ENCODE results near the gene TTC36. TPM values are rescaled to one million over a fixed set of nuclear protein-coding genes. Genes with fewer than 3 reads are reported as not detected.
"Not testable (repeated sequence)": the region's sequence is repeated elsewhere in the genome, so short reads cannot be mapped to it uniquely, and the experiment has no call there.

The TTC36 gene
- total RNA-seq (1 to 10 TPM in 1 of 2 donors, under 1 TPM in 1; 0.99 to 1.6 TPM), polyA plus RNA-seq (ENCODE audit: insufficient read length in 2 of 2) (1 to 10 TPM; 3.3 to 3.5 TPM)
- long read RNA-seq, donor 1 = 0 reads
- long read RNA-seq, donor 2 = 0 reads
- long read RNA-seq, donor 3 = 0 reads
- long read RNA-seq, donor 4 = 0 reads

- DNase-seq (ENCODE audit: low read depth in 4 of 6, low spot score in 6 of 6) = no peak
- Histone ChIP-seq H3K4me1 (ENCODE audit: control insufficient read depth, insufficient read depth, low read length) (peaks cover 22% of the 10 kb centered on the region), H3K9me3 (ENCODE audit: control insufficient read depth, insufficient read depth, low read length) (no peaks in the 10 kb centered on the region), H3K27me3 (ENCODE audit: control insufficient read depth, insufficient read depth, low read length) (no peaks in the 10 kb centered on the region), H3K4me3 (ENCODE audit: low read depth, low read length) (no peak within 1 kb of the TSS), H3K36me3 (ENCODE audit: control insufficient read depth, insufficient read depth, low read length) (peaks cover 34% of the 10 kb centered on the region), H3K27ac (ENCODE audit: low read depth, low read length) (no peak within 1 kb of the TSS)
- no CpG with 5 or more reads among the region's 3 CpGs for WGBS (ENCODE audit: insufficient coverage)
Measured at GRCh38 chr11:118527109-118527508, at the start of gene TTC36. Gene TTC36 (plus strand): TSS chr11:118527474. CDS start chr11:118527495, 21 bp downstream.

DNA sequence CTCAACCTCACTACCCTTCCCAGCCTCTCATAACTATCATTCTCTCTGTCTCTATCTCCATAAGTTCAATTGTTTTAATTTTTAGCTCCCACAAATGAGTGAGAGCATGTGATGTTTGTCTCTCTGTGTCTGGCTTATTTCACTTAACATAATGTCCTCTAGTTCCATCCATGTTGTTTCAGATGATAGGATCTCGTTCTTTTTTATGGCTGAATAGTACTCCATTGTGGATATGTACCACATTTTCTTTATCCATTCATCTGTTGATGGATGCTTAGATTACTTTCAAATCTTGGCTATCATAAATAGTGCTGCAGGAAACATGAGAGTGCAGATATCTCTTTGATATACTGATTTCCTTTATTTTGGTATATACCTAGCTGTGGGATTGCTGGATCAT is 46.0 kb upstream of the TTC36 start:
- H3K27me3 ChIP-seq (ENCODE audit: control insufficient read depth, insufficient read depth, low read length); H3K9me3 ChIP-seq (ENCODE audit: control insufficient read depth, insufficient read depth, low read length); H3K27ac ChIP-seq (ENCODE audit: low read depth, low read length); H3K4me1 ChIP-seq (ENCODE audit: control insufficient read depth, insufficient read depth, low read length); DNase-seq (ENCODE audit: low read depth in 4 of 6, low spot score in 6 of 6); H3K4me3 ChIP-seq (ENCODE audit: low read depth, low read length): not testable (repeated sequence)
- WGBS (ENCODE audit: insufficient coverage) = no CpG with 5 or more reads among the region's 1 CpG
- peaks cover 55% of the 10 kb centered on the region for H3K36me3 ChIP-seq (ENCODE audit: control insufficient read depth, insufficient read depth, low read length)

GRCh38 chr11:118484405-118484804 is 42.9 kb upstream of the TTC36 start:
- Histone ChIP-seq H3K9me3 (ENCODE audit: control insufficient read depth, insufficient read depth, low read length) (no peaks in the 10 kb centered on the region), H3K27ac (ENCODE audit: low read depth, low read length) (no peak overlapping the region), H3K36me3 (ENCODE audit: control insufficient read depth, insufficient read depth, low read length) (peaks cover 49% of the 10 kb centered on the region), H3K4me3 (ENCODE audit: low read depth, low read length) (no peak overlapping the region), H3K4me1 (ENCODE audit: control insufficient read depth, insufficient read depth, low read length) (no peaks in the 10 kb centered on the region), H3K27me3 (ENCODE audit: control insufficient read depth, insufficient read depth, low read length) (no peaks in the 10 kb centered on the region)
- DNase-seq (ENCODE audit: low read depth in 4 of 6, low spot score in 6 of 6) = no peak
- WGBS (ENCODE audit: insufficient coverage) = no CpG with 5 or more reads among the region's 3 CpGs

DNA sequence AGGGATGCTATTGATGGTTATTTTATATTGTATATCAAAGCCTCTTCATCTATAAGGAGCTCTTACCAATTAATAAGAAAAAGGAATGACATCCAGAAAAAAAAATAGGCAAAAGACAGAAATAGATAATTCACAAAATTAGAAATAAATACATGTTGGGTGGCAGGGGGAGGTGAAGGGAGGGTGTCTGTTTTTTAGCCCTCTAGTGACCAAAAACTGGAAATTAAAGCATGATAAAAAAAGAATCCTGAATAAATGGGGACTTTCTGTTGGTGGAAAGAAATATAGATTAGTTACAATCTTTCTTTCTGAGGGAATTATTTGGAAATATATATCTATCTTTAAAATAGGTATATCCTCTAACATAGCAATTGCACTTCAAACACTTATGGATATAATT is 42.0 kb upstream of the TTC36 start:
- Histone ChIP-seq H3K4me3 (ENCODE audit: low read depth, low read length) (no peak overlapping the region), H3K9me3 (ENCODE audit: control insufficient read depth, insufficient read depth, low read length) (no peaks in the 10 kb centered on the region), H3K36me3 (ENCODE audit: control insufficient read depth, insufficient read depth, low read length) (peaks cover 52% of the 10 kb centered on the region), H3K27ac (ENCODE audit: low read depth, low read length) (no peak overlapping the region), H3K4me1 (ENCODE audit: control insufficient read depth, insufficient read depth, low read length) (no peaks in the 10 kb centered on the region), H3K27me3 (ENCODE audit: control insufficient read depth, insufficient read depth, low read length) (no peaks in the 10 kb centered on the region)
- DNase-seq (ENCODE audit: low read depth in 4 of 6, low spot score in 6 of 6) = no peak

DNA sequence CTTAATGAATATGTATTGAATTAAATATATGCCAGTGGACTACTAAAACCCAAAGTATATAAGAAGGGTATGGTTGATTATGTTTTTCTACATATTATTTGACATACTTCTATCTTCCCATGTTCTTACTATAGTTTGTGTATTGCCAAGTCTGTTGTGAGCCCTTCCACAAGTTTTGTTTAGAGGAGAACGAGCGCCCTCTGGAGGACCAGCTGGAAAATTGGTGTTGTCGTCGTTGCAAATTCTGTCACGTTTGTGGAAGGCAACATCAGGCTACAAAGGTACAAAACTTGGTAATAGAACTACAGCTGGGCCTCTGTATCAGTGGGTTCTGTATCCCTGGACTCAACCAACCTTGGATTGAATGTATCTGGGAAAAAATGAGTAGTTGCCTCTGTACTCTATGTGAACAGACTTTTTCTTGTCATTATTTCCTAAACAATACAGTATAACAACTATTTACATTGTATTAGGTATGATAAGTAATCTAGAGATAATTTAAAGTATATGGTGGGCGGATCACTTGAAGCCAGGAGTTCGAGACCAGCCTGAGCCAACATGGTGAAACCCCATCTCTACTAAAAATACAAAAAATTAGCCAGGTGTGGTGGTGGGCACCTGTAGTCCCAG is 38.7 kb upstream of the TTC36 start:
- Histone ChIP-seq H3K27ac (ENCODE audit: low read depth, low read length) (no peak overlapping the region), H3K9me3 (ENCODE audit: control insufficient read depth, insufficient read depth, low read length) (no peaks in the 10 kb centered on the region), H3K4me3 (ENCODE audit: low read depth, low read length) (no peak overlapping the region), H3K4me1 (ENCODE audit: control insufficient read depth, insufficient read depth, low read length) (no peaks in the 10 kb centered on the region), H3K36me3 (ENCODE audit: control insufficient read depth, insufficient read depth, low read length) (peaks cover 41% of the 10 kb centered on the region), H3K27me3 (ENCODE audit: control insufficient read depth, insufficient read depth, low read length) (no peaks in the 10 kb centered on the region)
- WGBS (ENCODE audit: insufficient coverage) = 7% methylated on average over 5 of the region's 7 CpGs
- peak; percentile 19 to 94 (median 65) for DNase-seq (ENCODE audit: low read depth in 4 of 6, low spot score in 6 of 6)

DNA sequence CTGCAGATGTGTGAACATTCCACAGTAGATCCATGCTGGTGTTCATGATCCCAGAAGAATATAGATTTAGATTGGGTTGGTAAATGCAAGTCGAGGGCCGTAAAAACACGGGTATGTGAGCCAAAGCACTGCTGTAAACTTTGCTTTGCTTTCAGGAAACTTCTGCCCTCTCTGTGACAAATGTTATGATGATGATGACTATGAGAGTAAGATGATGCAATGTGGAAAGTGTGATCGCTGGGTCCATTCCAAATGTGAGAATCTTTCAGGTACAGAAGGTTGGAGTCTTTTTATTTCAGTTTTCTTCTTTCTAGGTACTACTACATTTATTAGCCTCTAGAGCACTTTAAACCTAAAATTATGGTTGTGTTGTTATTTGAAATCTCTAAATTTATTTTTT is 36.2 kb upstream of the TTC36 start:
- H3K4me3 ChIP-seq (ENCODE audit: low read depth, low read length) = no peak overlapping the region
- H3K4me1 ChIP-seq (ENCODE audit: control insufficient read depth, insufficient read depth, low read length) = no peaks in the 10 kb centered on the region
- DNase-seq (ENCODE audit: low read depth in 4 of 6, low spot score in 6 of 6) = no peak
- no peaks in the 10 kb centered on the region for H3K27me3 ChIP-seq (ENCODE audit: control insufficient read depth, insufficient read depth, low read length)
- no peaks in the 10 kb centered on the region for H3K9me3 ChIP-seq (ENCODE audit: control insufficient read depth, insufficient read depth, low read length)
- H3K27ac ChIP-seq (ENCODE audit: low read depth, low read length) = no peak overlapping the region
- peaks cover 38% of the 10 kb centered on the region for H3K36me3 ChIP-seq (ENCODE audit: control insufficient read depth, insufficient read depth, low read length)
- 79% methylated on average over 3 of the region's 4 CpGs for WGBS (ENCODE audit: insufficient coverage)

DNA sequence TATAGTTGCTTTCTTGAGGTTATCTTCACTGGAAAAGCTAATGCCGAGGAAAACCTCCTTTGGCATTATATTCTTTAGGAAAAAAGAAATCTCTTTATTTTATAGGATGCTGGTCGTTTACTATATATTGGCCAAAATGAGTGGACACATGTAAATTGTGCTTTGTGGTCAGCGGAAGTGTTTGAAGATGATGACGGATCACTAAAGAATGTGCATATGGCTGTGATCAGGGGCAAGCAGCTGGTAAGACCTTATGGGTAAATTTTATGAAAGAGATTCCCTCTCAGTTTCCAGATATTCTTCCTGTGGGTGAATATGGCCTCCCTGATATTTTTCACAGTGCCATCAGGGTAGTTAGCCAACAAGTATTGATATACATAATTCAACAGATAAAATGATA is 29.4 kb upstream of the TTC36 start:
- 93% methylated on average over 3 of the region's 4 CpGs for WGBS (ENCODE audit: insufficient coverage)
- peaks cover 63% of the 10 kb centered on the region for H3K36me3 ChIP-seq (ENCODE audit: control insufficient read depth, insufficient read depth, low read length)

DNA sequence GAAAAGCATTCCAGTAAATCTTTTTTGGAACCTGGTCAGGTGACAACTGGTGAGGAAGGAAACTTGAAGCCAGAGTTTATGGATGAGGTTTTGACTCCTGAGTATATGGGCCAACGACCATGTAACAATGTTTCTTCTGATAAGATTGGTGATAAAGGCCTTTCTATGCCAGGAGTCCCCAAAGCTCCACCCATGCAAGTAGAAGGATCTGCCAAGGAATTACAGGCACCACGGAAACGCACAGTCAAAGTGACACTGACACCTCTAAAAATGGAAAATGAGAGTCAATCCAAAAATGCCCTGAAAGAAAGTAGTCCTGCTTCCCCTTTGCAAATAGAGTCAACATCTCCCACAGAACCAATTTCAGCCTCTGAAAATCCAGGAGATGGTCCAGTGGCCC is 24.1 kb upstream of the TTC36 start:
- WGBS (ENCODE audit: insufficient coverage) = 89% methylated on average over 3 of the region's 3 CpGs
- H3K27me3 ChIP-seq (ENCODE audit: control insufficient read depth, insufficient read depth, low read length) = no peaks in the 10 kb centered on the region

More for the DNA sequence above, 29.4 kb upstream of the TTC36 start:
- Histone ChIP-seq H3K27me3 (ENCODE audit: control insufficient read depth, insufficient read depth, low read length) (no peaks in the 10 kb centered on the region), H3K4me3 (ENCODE audit: low read depth, low read length) (no peak overlapping the region), H3K4me1 (ENCODE audit: control insufficient read depth, insufficient read depth, low read length) (no peaks in the 10 kb centered on the region), H3K27ac (ENCODE audit: low read depth, low read length) (no peak overlapping the region), H3K9me3 (ENCODE audit: control insufficient read depth, insufficient read depth, low read length) (no peaks in the 10 kb centered on the region)
- DNase-seq (ENCODE audit: low read depth in 4 of 6, low spot score in 6 of 6) = no peak

DNA sequence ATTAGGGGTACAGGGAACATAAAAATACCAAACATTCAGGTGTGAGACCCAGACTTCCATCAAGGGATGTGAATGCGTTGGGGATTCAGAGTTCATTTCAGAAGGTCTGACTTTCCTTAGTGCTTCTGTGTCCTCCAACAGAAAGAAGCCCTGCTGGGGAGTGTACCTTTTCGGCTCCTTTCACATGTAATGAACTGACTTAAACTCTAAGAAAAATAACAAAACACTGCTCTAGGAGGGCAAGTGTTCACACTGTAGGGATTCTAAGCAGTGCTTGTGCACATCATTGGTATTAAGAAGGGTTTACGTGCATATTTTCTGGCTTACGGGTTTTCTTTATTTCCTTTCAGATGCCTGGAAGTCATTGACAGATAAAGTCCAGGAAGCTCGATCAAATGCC is 15.7 kb upstream of the TTC36 start:
- Histone ChIP-seq H3K4me3 (ENCODE audit: low read depth, low read length) (no peak overlapping the region), H3K36me3 (ENCODE audit: control insufficient read depth, insufficient read depth, low read length) (peaks cover 71% of the 10 kb centered on the region), H3K27me3 (ENCODE audit: control insufficient read depth, insufficient read depth, low read length) (no peaks in the 10 kb centered on the region), H3K27ac (ENCODE audit: low read depth, low read length) (no peak overlapping the region), H3K9me3 (ENCODE audit: control insufficient read depth, insufficient read depth, low read length) (no peaks in the 10 kb centered on the region), H3K4me1 (ENCODE audit: control insufficient read depth, insufficient read depth, low read length) (no peaks in the 10 kb centered on the region)
- WGBS (ENCODE audit: insufficient coverage) = 88% methylated on average over 4 of the region's 5 CpGs
- no peak for DNase-seq (ENCODE audit: low read depth in 4 of 6, low spot score in 6 of 6)

More for the DNA sequence above, 24.1 kb upstream of the TTC36 start:
- DNase-seq (ENCODE audit: low read depth in 4 of 6, low spot score in 6 of 6) = no peak
- peaks cover 81% of the 10 kb centered on the region for H3K36me3 ChIP-seq (ENCODE audit: control insufficient read depth, insufficient read depth, low read length)
- H3K4me1 ChIP-seq (ENCODE audit: control insufficient read depth, insufficient read depth, low read length) = no peaks in the 10 kb centered on the region
- H3K9me3 ChIP-seq (ENCODE audit: control insufficient read depth, insufficient read depth, low read length) = no peaks in the 10 kb centered on the region
- H3K27ac ChIP-seq (ENCODE audit: low read depth, low read length) = no peak overlapping the region
- no peak overlapping the region for H3K4me3 ChIP-seq (ENCODE audit: low read depth, low read length)

DNA sequence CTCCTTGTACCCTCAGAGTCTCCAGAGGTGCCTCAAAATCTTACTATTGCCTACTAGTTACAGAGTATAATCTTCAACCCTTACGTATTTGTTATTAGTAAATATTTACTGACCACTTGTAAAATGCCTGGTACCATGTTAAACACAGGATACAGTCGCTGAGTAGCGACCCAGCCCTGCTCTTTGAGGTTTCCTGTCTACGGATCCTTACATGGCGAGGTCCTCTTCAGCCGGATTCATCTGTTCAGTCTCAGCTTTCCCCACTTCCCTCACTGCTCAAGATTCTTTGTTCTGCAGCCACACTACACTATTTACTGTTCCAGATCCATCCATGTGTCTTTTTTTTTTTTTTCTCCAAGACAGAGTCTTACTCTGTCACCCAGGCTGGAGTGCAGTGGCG is 13.2 kb upstream of the TTC36 start:
- H3K4me1 ChIP-seq (ENCODE audit: control insufficient read depth, insufficient read depth, low read length) = no peaks in the 10 kb centered on the region
- H3K27me3 ChIP-seq (ENCODE audit: control insufficient read depth, insufficient read depth, low read length) = no peaks in the 10 kb centered on the region
- 92% methylated on average over 5 of the region's 7 CpGs for WGBS (ENCODE audit: insufficient coverage)
- H3K9me3 ChIP-seq (ENCODE audit: control insufficient read depth, insufficient read depth, low read length) = no peaks in the 10 kb centered on the region
- no peak overlapping the region for H3K27ac ChIP-seq (ENCODE audit: low read depth, low read length)
- H3K4me3 ChIP-seq (ENCODE audit: low read depth, low read length) = no peak overlapping the region
- DNase-seq (ENCODE audit: low read depth in 4 of 6, low spot score in 6 of 6) = no peak
- H3K36me3 ChIP-seq (ENCODE audit: control insufficient read depth, insufficient read depth, low read length) = peaks cover 64% of the 10 kb centered on the region
